ENCODE data around the gene CPAMD8. TPM values are rescaled to one million over a fixed set of nuclear protein-coding genes. Genes with fewer than 3 reads are reported as not detected.

Gene CPAMD8
- total and polyA plus RNA-seq, 9 of the 15 experiments (the other 6 are each of a cell fraction or from before 2014, with no cell fraction given): 0.20 to 2.1 (median 1.3) TPM

DNA sequence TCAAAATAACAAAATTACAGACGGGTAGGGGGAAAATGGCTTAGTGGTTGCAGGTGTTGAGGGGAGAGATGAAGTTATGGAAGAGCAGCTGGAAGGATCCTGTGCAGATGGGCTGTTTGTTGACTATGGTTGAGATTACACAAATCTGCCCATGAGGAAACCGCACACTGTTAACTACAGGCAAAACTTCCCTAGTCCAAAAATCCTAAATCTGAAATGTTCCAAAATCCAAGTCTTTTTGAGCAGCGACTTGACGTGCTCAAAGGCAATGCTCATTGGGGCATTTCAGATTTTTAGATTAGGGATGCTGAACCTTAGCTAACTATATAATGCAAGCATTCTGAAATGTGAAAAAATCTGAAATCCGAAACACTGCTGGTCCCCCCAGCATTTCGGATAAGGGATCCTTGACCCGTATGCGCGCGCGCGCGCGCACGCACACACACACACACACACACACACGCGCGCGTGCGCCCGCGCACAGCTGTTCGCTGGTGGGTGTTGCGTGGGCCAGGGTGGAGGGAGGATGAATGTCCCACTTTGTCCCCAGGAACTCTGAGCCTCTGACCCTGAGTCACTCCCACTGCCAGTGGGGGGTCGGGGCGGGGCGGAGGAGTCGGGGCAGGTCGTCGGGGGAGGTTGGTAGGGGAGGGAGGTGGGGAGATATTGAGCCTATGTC, 131.0 kb downstream of the CPAMD8 start (continued):
- TF ChIP-seq ZNF232 (CRISPR knock-in tag; IDR thresholded peaks at IDR 0.05): no peak
- TF ChIP-seq POLR2H (tag; IDR thresholded peaks at IDR 0.05; ENCODE audit: low read depth): peak; percentile 49; the same call in 1 of the 2 replicates
- peak; percentile 69 for TF ChIP-seq DPF2 (IDR thresholded peaks at IDR 0.05)
- TF ChIP-seq, protein P1, sequence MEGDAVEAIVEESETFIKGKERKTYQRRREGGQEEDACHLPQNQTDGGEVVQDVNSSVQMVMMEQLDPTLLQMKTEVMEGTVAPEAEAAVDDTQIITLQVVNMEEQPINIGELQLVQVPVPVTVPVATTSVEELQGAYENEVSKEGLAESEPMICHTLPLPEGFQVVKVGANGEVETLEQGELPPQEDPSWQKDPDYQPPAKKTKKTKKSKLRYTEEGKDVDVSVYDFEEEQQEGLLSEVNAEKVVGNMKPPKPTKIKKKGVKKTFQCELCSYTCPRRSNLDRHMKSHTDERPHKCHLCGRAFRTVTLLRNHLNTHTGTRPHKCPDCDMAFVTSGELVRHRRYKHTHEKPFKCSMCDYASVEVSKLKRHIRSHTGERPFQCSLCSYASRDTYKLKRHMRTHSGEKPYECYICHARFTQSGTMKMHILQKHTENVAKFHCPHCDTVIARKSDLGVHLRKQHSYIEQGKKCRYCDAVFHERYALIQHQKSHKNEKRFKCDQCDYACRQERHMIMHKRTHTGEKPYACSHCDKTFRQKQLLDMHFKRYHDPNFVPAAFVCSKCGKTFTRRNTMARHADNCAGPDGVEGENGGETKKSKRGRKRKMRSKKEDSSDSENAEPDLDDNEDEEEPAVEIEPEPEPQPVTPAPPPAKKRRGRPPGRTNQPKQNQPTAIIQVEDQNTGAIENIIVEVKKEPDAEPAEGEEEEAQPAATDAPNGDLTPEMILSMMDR (IDR thresholded peaks at IDR 0.05 in 2 of 3, conservative IDR thresholded peaks at IDR 0.05 in 1 of 3; ENCODE audit: insufficient read depth in 2 of 3, low read depth in 1 of 3, low read length in 3 of 3): no peak
- 0 out of 2 replicates have a peak, but pooled peaks have one; percentile 44 for TF ChIP-seq SMARCA4 (IDR thresholded peaks at IDR 0.05)
- 0 out of 2 replicates have a peak, but pooled peaks have one; percentile 5 for TF ChIP-seq RUNX1 (IDR thresholded peaks at IDR 0.05; ENCODE audit: low read depth)
- TF ChIP-seq C11orf30 (IDR thresholded peaks at IDR 0.05; ENCODE audit: low read depth): no peak
- TF ChIP-seq, protein P2, sequence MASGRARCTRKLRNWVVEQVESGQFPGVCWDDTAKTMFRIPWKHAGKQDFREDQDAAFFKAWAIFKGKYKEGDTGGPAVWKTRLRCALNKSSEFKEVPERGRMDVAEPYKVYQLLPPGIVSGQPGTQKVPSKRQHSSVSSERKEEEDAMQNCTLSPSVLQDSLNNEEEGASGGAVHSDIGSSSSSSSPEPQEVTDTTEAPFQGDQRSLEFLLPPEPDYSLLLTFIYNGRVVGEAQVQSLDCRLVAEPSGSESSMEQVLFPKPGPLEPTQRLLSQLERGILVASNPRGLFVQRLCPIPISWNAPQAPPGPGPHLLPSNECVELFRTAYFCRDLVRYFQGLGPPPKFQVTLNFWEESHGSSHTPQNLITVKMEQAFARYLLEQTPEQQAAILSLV (tag; IDR thresholded peaks at IDR 0.05): no peak
